Nephron progenitor cell (in vitro differentiated cells): ENCODE results near the gene ADAMTSL3.
"Not testable (repeated sequence)": the region's sequence is repeated elsewhere in the genome, so short reads cannot be mapped to it uniquely, and the experiment has no call there.

Source experiments
- DNase-seq: peaks from one replicate; pipeline ENCODE4 v3.0.0; 2021
- H3K27ac Mint-ChIP-seq: 2 replicates; pipeline ENCODE4 v1.8.0; 2021; ENCODE audit warnings: mild to moderate bottlenecking, moderate library complexity, mixed read lengths
- H3K27me3 Mint-ChIP-seq: 2 replicates; pipeline ENCODE4 v1.8.0; 2021; ENCODE audit warnings: mild to moderate bottlenecking, low read depth, mixed read lengths; ENCODE audit not compliant: poor library complexity
- H3K36me3 Mint-ChIP-seq: 2 replicates; pipeline ENCODE4 v1.8.0; 2021; ENCODE audit warnings: low read depth, mixed read lengths
- H3K4me1 Mint-ChIP-seq: 2 replicates; pipeline ENCODE4 v1.8.0; 2021; ENCODE audit warnings: mixed read lengths
- H3K4me3 Mint-ChIP-seq: 2 replicates; pipeline ENCODE4 v1.8.0; 2021; ENCODE audit warnings: mild to moderate bottlenecking, moderate library complexity, mixed read lengths
- H3K9me3 Mint-ChIP-seq: 2 replicates; pipeline ENCODE4 v1.8.0; 2021; ENCODE audit warnings: mild to moderate bottlenecking, moderate library complexity, mixed read lengths
- TF ChIP-seq, protein P1 (sequence below): fragments of 200-600 bp; sonication (generic); IDR thresholded peaks from 2 replicates; pipeline ENCODE4 v1.5.0; 2021; ENCODE audit warnings: antibody characterized with exemption

The ADAMTSL3 gene

DNA sequence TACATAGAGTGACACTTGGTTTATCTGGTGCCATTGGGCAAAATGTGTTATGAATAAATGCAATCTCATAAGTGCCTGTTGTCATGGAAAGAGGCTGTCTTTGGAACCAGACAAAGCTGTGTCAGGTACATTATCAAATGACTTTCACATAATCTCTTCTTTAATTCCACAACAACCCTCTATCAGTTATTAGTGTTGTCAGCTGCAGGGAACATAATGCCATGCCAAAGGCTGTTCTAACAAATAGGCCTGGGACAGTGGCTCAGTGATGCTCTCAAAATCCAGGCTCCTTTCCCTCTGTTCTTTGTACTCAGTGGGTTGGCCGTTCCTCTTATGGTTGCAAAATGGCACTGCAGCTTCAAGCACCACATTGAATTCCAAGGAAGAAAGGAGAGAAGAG is 91.8 kb downstream of the ADAMTSL3 start:
- H3K27me3 Mint-ChIP-seq = peaks cover 13% of the 10 kb centered on the region
- TF ChIP-seq, protein P1, sequence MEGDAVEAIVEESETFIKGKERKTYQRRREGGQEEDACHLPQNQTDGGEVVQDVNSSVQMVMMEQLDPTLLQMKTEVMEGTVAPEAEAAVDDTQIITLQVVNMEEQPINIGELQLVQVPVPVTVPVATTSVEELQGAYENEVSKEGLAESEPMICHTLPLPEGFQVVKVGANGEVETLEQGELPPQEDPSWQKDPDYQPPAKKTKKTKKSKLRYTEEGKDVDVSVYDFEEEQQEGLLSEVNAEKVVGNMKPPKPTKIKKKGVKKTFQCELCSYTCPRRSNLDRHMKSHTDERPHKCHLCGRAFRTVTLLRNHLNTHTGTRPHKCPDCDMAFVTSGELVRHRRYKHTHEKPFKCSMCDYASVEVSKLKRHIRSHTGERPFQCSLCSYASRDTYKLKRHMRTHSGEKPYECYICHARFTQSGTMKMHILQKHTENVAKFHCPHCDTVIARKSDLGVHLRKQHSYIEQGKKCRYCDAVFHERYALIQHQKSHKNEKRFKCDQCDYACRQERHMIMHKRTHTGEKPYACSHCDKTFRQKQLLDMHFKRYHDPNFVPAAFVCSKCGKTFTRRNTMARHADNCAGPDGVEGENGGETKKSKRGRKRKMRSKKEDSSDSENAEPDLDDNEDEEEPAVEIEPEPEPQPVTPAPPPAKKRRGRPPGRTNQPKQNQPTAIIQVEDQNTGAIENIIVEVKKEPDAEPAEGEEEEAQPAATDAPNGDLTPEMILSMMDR = no peak
- peaks cover 8% of the 10 kb centered on the region for H3K4me1 Mint-ChIP-seq
- H3K4me3 Mint-ChIP-seq = no peak overlapping the region
- DNase-seq = no peak
- no peak overlapping the region for H3K27ac Mint-ChIP-seq
- peaks cover 11% of the 10 kb centered on the region for H3K9me3 Mint-ChIP-seq
- no peaks in the 10 kb centered on the region for H3K36me3 Mint-ChIP-seq

DNA sequence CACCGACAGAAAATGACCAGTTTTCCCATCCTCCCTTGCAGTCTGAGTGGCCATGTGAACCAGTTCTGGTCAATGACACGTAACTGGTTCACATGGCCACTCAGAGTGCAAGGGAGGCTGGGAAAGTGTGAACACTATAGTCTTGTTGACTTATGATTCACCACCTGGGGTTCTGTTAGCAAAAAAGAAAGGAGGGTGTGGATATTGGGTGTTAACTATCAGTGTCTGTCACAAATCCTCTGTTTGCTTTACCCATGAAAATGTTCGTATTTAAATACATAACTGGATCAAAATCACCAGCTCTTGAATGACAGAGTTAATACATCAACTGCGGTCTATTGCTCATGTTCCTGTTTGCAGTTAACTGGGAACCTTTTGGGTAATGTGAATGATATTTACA is 92.3 kb downstream of the ADAMTSL3 start:
- DNase-seq = no peak
- no peak overlapping the region for H3K27ac Mint-ChIP-seq
- H3K4me1 Mint-ChIP-seq = peaks cover 8% of the 10 kb centered on the region
- no peaks in the 10 kb centered on the region for H3K36me3 Mint-ChIP-seq
- peaks cover 13% of the 10 kb centered on the region for H3K27me3 Mint-ChIP-seq
- no peak overlapping the region for H3K4me3 Mint-ChIP-seq
- TF ChIP-seq, protein P1 = no peak
- peaks cover 11% of the 10 kb centered on the region for H3K9me3 Mint-ChIP-seq

DNA sequence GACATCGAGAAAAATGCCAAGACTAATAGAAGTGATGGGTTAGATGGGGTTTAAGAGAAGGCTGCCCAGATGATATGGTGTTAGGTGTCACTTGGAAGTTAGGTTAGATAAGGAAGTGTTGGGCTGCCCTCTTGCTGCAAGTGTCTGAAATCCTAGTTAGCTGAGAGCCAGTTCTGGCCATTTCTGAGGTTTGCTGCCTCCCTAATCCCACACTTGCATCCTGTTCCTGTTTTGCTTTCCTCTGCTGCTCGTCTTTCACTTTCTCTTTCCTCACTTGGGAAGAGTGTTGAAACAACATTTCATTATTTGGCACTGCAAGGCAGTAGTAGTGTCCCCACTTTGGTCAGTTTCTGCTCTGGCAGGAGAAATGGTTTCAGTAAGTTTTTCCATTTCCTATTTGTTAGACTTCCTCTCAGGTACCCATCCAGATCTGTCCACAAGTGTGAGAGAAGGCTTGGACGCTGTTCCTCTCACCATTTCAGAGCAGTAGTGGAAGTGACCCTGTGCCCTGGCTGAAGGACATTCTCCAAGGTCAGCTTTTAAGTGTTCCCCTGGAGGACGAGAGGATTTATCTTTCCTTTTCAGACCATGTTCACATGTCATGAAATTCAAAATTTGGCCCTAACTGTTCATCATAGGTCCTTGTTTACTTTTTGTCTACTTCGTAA is 93.3 kb downstream of the ADAMTSL3 start:
- H3K27me3 Mint-ChIP-seq = peaks cover 13% of the 10 kb centered on the region
- H3K4me3 Mint-ChIP-seq = no peak overlapping the region
- no peak overlapping the region for H3K27ac Mint-ChIP-seq
- H3K9me3 Mint-ChIP-seq = peaks cover 11% of the 10 kb centered on the region
- no peak for DNase-seq
- peaks cover 8% of the 10 kb centered on the region for H3K4me1 Mint-ChIP-seq
- TF ChIP-seq, protein P1 = no peak
- H3K36me3 Mint-ChIP-seq = no peaks in the 10 kb centered on the region

DNA sequence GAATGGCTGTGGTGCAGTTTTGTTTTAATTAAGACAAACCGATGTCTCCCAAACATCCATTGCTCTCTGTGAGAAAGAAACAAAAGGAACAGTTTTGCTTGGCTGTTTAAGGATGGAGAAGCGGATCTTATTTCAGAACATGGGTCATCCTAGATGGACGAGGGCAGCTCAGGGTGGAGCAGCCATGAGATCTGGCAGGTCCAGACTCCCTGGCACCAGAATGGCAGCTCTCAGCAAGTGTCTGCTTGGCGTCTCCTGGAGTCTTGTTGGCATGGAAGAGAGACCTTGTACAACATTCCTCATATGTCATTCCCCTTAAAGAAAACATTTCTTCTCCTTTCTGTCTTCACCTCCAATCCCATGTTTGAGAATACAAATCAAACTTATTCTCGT is 93.8 kb downstream of the ADAMTSL3 start:
- Mint-ChIP-seq H3K36me3 (no peaks in the 10 kb centered on the region), H3K27ac (no peak overlapping the region), H3K4me3 (no peak overlapping the region), H3K4me1 (peaks cover 8% of the 10 kb centered on the region), H3K27me3 (peaks cover 13% of the 10 kb centered on the region), H3K9me3 (peaks cover 11% of the 10 kb centered on the region)
- DNase-seq = no peak
- TF ChIP-seq, protein P1 = no peak

DNA sequence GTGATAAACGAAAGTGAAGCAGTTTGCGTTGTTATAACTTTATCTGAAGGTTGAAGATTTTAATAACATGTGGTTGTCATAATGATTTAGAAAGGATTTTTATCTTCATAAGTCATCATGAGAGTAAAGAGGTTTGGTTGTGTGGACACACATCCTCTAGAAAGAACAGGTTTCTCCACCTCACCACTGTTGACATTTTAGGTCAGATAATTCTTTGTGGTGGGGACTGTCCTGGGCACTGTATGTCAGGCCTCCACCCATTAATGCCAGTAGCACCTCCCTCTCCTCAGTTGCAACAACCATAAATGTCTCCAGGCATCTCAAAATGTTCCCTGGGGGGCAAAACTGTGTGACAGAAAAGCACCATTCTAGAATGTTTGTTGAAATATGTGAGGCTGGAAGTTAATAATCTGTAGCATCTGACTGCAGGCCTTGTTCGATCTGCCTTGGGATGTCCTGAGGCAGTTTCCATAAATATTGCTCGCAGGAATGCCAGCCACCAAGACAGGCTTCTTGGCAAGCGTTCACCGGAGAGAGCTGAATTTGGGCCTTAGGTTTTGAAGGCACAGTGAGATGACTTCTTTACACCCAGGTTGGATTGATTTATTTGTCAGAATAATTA is 100.1 kb downstream of the ADAMTSL3 start:
- TF ChIP-seq, protein P1 = no peak
- no peak overlapping the region for H3K27ac Mint-ChIP-seq

DNA sequence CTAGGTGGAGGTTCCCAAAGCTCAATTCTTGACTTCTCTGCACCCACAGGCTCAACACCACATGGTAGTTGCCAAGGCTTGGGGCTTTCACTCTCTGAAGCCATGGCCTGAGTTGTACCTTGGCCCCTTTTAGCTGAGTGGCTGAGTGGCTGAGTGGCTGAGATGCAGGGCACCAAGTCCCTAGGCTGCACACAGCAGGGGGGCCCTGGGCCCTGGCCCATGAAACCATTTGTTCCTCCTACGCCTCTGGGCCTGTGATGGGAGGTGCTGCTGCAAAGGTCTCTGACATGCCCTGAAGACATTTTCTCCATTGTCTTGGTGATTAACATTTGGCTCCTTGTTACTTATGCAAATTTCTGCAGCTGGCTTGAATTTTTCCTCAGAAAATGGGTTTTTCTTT is 103.4 kb downstream of the ADAMTSL3 start:
- H3K27ac Mint-ChIP-seq, H3K4me3 Mint-ChIP-seq, H3K4me1 Mint-ChIP-seq, H3K36me3 Mint-ChIP-seq, DNase-seq, H3K27me3 Mint-ChIP-seq: not testable (repeated sequence)
- H3K9me3 Mint-ChIP-seq = peaks cover 32% of the 10 kb centered on the region

More for the DNA sequence above, 100.1 kb downstream of the ADAMTSL3 start:
- Mint-ChIP-seq H3K9me3 (peaks cover 28% of the 10 kb centered on the region), H3K27me3 (peaks cover 3% of the 10 kb centered on the region), H3K36me3 (peaks cover 6% of the 10 kb centered on the region), H3K4me1 (no peaks in the 10 kb centered on the region), H3K4me3 (no peak overlapping the region)
- DNase-seq = no peak
